Cardiac fibroblast (primary cell): Measurements from ENCODE around the gene RHBDD2.
A peak's percentile ranks its signal among the peaks of the same experiment; 100 is the strongest.
"Not testable (repeated sequence)": the region's sequence is repeated elsewhere in the genome, so short reads cannot be mapped to it uniquely, and the experiment has no call there.

Experiments used
- DNase-seq, 2 donors: peaks; one replicate each; pipeline versions ENCODE4 v3.0.0 to v3.0.0-alpha.2; 2010; ENCODE audit warnings: low read depth in 2 of 2
- H3K4me3 ChIP-seq, 2 donors: replicated peaks in 1 of 2; 1 replicate in 1 of 2; 2 replicates in 1 of 2; pipeline ENCODE4 v1.5.1; 2011; ENCODE audit warnings: low read depth in 2 of 2, low read length in 2 of 2, mild to moderate bottlenecking in 2 of 2, moderate library complexity in 1 of 2
- CTCF ChIP-seq: IDR thresholded peaks from one replicate; pipeline ENCODE4 v1.5.1; 2011; ENCODE audit warnings: low read depth, mild to moderate bottlenecking, low read length, inconsistent platforms

Gene RHBDD2

GRCh38 chr7:75909521-75910132 lies 30.8 kb downstream of the RHBDD2 start:
- TF ChIP-seq CTCF: no peak
- DNase-seq: no peak
- H3K4me3 ChIP-seq: no peak overlapping the region

GRCh38 chr7:75911186-75911585 lies 32.4 kb downstream of the RHBDD2 start:
- not testable (repeated sequence) for DNase-seq, H3K4me3 ChIP-seq

- H3K4me3 ChIP-seq: no peak overlapping the region
- no peak for TF ChIP-seq CTCF
- no peak for DNase-seq
These were observed 34.6 kb downstream of the RHBDD2 start for GRCh38 chr7:75913437-75913836.

- H3K4me3 ChIP-seq: peak overlapping the region; percentile 78 to 98
- DNase-seq: no peak
- TF ChIP-seq CTCF: no peak
These were observed 35.4 kb downstream of the RHBDD2 start for GRCh38 chr7:75914169-75914654.

- TF ChIP-seq CTCF: no peak
- DNase-seq: peak; percentile 90 to 97
- H3K4me3 ChIP-seq: peak within 1 kb of the TSS; percentile 98 to 100
These were observed 36.0 kb downstream of the RHBDD2 start, which contains the start of gene POR for GRCh38 chr7:75914655-75915415. Gene POR, plus strand, starts transcription at chr7:75915155. Its CDS starts 38,847 bp downstream, at chr7:75954002.

- H3K4me3 ChIP-seq: peak overlapping the region; percentile 98 to 100
- TF ChIP-seq CTCF: no peak
- DNase-seq: peak; percentile 32 to 62
These were observed 36.8 kb downstream of the RHBDD2 start for GRCh38 chr7:75915416-75916156.

GRCh38 chr7:75916259-75916658 lies 37.4 kb downstream of the RHBDD2 start:
- peak overlapping the region; percentile 98 to 100 for H3K4me3 ChIP-seq
- no peak for DNase-seq
- TF ChIP-seq CTCF: no peak
